ENCODE results near the gene PKD2L1.
"Not testable (repeated sequence)": the region's sequence is repeated elsewhere in the genome, so short reads cannot be mapped to it uniquely, and the experiment has no call there.

The PKD2L1 gene

DNA sequence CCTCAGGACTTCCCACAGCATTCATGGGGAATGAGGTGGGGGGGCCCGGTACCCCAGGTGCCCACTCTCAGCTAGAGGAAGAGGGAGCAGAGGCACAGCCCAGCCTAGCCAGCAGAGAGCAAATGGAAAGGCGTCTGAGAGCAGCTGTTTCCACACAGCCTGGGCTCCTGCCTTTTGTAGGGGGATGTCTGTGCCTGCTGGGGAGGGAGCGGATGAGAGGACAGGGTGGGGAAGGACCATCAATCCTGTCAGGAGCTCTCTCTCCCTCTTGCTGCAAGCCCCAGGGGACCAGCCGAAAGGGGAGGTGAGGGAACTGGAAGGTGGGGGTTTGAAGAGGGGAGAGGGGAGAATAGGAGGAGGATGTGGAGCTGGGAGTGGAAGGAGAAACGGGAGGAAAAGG is at the start of gene PKD2L1:
TSS of gene PKD2L1 (minus strand) at position 150 of the 400 bp plus-strand sequence. CDS start at position 25, 125 bp downstream.
- no peak for DNase-seq

DNA sequence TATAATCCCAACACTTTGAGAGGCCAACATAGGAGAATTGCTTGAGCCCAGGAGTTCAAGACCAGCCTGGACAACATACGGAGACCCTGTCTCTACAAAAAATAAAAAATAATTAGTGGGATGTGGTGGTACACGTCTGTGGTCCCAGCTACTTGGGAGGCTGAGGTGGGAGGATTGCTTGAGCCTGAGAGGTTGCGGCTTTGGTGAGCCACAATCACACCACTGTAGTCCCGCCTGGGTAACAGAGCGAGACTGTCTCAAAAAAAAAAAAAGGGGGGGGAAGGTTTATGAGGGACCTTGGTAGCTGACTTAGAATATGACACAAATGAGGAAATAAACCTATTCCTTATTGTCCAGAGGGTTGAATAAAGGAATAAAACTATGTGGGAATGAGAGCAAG is 47.8 kb upstream of the PKD2L1 start:
- DNase-seq, result no peak

DNA sequence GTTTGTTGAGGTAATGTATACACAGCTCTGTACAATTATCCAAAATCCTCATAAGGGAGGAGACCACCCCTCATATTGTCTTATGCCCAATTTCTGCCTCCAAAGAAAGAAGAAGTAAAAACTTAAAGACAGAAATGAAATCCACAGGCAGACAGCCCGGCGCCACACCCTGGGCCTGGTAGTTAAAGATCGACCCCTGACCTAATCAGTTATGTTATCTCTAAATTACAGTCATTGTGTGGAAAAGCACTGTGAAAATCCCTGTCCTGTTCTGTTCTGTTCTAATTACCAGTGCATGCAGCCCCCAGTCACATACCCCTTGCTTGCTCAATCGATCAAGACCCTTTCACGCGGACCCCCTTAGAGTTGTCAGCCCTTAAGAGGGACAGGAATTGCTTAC is 46.6 kb upstream of the PKD2L1 start:
- not testable (repeated sequence) for DNase-seq

DNA sequence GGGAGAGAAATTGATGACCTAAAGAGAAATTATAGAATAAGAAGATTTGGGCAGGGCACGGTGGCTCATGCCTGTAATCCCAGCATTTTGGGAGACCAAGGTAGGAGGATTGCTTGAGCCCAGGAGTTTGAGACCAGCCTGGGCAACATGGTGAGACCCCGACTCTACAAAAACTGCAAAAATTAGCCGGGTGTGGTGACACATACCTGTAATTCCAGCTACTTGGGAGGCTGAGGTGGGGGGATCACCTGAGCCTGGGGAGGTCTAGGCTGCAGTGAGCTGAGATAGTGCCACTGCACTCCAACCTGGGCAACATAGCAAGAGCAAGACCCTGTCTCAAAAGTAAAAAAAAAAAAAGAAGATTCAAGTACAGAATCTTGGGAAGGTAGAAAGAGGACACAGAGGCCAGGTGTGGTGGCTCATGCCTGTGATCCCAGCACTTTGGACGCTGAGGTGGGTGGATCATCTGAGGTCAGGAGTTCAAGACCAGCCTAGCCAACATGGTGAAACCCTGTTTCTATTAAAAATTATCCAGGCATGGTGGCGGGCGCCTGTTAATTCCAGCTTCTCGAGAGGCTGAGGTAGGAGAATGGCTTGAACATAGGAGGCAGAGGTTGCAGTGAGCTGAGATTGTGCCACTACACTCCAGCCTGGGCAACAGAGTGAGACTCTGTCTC is 44.8 kb upstream of the PKD2L1 start:
- not testable (repeated sequence) for DNase-seq

DNA sequence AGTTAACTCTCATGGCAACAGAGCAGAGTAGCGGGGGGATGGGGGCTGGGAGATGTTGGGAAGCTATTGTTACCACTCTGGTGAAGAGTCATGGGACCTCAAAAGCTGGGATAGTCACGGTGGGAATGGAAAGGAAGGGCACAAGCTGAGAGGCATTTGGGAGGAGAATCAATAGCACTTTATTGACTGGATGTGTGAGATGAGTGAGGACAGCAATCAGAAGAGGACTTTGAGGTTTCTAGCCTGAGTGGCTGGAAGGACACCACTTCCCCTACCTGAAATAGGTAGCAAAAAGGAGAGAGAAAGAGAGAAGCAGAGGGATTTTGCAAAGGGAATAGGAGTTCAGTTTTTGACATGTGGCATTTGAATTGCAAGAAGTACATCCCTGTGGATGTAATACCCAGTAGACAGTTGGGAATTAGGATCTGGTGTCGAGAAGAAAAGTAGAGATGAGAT is 44.2 kb upstream of the PKD2L1 start:
- DNase-seq, result no peak

DNA sequence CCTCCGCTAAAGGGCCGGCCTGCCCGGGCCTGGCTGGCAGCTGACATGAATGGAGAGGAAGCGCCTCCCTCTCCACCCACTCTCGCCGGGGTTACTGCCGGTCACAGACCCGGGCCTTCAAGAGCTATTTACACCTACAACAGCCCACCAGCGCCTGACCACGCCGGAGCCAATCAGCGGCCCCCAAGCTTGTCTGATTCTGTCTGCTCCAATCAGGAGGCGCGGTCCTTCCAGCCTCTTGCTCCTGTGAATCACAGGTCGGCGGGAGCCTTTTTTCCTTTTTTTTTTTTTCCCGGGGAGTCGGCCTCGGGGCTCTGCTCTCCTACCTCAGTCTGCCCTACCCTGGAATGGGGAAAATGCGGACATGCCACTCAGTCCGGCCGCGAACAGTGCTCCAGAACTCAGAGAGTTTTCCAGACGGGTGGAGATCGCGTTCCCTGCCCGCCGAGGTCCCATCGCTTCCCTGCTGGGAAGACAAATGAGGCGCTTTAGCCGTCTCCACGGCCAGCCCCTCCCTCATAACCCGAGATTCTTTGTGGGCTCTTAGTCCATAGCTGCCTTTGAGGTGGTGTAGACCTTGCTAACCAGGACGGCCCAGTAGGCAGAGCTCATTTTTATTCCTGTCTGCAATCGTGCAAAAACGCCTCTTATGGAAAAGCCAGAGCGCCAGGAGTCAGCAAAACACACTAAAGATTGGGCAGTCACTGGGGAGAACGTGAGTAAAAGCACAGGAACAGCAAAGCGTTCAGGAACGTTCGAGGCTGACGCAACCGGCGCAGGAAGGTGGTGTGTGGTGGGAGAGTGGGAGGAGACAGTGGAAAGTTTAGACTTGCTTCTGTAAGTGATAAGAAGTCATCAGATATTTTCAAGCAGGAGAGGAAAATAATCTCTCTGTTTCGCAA is 43.5 kb upstream of the PKD2L1 start:
- peak; percentile 97 for DNase-seq

DNA sequence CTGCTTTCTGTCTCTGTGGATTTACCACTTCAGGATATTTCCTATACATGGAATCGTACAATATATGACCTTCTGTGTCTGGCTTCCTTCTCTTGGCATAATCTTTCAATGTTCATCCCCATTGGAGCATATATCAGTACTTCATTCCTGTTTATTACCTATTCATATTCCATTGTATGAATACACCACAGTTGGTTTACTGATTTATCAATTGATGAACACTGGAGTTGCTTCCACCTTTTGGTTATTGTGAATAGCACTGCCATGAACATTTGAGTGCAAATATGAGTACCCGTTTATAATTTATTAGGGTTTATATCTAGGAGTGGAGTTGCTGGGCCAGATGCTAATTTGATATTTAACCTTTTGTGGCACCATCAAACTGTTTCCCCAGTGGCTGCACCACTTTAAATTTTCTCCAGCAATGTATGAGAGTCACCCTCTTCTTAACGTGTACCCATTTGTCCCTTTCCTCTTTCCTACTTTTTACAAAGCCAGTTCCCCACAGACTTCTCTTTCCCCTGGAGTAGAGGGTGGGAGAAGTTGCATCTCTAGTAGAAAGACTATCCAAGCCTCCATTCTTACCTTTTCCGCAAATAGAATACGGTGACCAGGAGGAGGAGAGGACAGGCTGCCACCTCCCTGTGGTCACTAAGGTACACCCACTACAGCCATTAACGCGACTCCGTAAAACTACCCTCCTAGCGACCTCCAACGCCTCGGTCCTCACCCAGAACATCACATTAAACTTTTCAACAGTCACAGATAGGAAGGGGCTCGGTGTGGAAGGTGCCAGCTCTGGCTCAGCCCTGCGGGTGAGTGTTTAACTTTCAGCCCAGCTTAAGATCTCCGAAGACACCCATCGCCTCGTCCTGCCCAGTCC is 42.6 kb upstream of the PKD2L1 start:
- DNase-seq, result no peak

DNA sequence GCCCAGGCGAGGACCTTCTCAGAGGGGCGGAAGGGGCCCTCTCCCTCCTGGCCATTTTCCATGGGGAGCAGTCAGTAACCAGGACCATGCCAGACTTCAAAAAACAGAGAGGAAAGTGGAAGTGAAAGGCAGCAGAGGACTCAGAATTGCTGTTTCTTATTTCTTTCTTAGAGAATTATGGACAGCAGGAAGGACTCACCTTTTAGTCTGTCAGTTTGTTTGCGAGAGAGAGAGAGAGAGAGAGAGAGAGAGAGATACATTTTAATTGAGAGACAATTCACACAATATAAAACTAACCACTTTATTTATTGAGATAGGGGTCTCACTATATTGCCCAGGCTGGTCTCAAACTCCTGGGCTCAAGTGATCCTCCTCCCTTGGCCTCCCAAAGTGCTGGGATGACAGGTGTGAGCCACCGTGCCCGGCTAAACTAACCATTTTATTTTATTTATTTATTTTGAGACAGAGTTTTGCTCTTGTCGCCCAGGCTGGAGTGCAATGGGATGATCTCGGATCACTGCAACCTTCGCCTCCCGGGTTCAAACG is 41.5 kb upstream of the PKD2L1 start:
- no peak for DNase-seq

DNA sequence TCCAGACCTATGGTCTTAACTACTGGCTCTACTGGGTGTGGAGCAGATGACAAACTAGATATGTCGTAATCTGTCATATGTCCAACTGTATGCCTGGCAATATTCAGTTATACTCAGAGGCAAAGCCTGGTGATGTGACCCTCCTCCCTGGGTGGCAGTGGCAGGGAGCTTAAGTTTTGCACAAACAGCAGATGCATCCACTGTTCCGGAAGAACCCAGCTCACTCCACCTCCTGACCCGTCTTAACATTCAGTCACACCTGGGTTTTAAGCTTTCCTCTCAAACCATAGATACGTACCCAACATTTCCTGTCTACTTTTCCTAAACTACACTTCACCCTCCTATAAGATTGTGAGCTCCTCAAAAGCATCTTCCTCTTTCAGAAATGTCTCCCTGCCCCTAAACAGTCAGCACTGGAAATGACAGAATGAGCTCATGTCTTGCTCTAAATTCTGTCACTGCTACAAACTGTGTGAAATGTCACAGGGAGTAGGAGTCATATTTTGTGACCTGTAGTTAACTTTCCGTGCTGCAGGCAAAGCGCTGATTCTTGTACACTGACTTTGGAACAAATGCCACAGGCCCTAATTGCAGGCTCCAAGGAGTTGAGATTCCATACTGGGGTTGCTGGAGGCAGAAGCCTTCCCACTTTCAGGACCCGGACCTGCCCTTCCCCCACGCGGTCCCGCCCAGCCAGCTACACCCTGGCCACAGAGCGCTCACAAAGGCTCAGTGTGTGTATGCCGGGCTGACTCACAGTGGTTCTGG is 40.9 kb upstream of the PKD2L1 start:
- peak; percentile 75 for DNase-seq

DNA sequence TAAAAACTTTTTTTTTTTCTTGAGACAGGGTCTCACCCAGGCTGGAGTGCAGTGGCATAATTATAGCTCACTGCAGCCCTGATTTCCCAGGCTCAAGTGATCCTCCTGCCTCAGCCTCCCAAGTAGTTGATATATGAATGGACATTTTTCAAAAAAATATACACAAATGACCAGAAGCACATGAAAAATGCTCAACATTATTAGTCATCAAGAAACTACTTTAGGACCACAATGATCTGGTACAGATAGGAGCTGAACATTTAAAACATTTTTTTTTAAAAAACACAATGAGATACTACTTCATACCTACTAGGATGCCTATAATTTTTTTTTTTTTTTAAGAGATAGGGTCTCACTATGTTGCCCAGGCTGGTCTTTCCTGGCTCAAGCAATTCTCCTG is 38.7 kb upstream of the PKD2L1 start:
- DNase-seq, result no peak

DNA sequence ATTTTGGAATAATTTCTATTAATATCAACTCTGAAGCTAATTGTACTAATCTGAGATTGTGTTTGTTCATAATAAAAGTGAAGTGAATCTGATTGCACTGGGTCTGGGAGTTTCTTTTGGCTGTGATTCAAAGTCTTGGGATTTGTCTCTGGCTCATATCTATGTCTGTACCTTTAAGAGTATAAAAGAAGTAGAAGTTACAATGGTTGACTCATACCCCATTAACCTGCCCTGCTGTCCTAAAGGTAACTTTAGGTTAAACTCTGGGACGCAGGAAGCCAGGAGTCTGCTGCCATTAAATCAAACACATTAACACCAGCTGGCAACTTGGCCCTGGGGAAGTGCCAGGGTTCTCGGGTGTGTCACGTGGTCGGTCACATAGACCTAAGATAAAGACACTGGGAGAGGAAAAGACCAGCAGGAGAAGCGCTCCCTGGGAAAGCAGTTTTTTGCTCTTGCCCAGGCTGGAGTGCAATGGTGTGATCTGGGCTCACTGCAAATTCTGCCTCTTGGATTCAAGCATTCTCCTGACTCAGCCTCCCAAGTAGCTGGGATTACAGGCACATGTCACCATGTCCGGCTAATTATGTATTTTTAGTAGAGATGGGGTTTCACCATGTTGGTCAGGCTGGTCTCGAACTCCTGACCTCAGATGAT is 34.8 kb upstream of the PKD2L1 start:
- no peak for DNase-seq

DNA sequence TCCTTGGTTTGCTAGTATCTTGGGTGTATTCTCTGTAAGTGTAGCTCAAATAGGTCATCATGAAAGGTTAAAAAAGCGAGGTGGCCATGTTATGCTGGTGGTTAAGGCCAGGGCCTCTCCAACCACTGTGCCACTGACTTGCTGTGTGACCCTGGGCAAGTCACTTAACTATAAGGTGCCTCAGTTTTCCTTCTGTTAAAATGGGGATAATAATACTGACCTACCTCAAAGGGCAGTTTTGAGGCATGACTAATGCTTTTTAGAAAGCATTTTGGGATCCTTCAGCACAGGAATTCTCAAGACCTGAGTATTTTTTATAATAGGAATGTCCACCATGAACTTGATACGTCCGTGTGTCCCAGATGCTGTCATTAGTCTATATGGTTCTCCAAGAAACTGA is 34.1 kb upstream of the PKD2L1 start:
- no peak for DNase-seq

DNA sequence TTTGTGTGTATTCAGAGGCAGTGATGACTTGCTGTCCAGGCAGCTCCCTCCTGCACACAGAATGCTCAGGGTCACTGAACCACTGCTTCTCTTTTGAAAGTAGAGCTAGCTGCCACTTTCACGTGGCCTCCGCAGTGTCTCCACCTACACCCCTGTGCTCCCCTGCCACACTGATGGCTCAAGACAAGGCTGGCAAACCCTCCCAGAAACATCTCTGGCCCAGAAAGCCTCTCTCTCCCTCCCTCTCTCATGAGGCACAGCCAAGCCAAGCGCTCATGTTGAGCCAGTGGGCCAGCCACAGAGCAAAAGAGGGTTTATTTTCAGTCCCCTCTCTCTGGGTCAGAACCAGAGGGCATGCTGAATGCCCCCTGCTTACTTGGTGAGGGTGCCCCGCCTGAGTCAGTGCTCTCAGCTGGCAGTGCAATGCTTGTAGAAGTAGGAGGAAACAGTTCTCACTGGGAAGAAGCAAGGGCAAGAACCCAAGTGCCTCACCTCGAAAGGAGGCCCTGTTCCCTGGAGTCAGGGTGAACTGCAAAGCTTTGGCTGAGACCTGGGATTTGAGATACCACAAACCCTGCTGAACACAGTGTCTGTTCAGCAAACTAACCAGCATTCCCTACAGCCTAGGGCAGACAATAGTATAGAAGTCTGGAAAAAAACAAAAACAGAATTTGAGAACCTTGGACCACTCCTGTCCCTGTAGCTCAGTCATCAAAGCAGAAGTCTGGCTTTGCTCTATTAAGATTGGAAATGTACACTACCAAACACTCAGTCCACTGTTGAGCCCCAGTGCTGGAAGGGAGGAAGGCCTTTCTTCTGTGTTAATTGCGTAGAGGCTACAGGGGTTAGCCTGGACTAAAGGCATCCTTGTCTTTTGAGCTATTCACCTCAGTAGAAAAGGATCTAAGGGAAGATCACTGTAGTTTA is 32.8 kb upstream of the PKD2L1 start:
- no peak for DNase-seq

DNA sequence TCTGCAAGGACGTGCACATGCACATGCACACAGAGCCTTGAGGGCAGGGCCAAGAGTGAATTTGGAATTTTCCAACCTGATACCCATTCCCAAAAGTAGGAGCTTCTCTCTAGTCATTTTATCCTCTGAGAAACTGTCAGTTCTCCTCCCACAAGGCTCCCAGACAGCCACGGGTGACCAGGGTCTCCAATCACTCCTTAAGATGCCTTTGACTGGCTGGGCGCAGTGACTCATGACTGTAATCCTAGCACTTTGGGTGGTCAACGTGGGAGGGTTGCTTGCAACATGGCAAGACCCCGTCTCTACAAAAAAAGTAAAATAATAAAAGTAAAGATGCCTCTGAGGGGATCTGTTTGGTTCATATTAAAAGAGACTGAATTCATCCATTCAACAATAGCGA is 30.2 kb upstream of the PKD2L1 start:
- DNase-seq, result no peak

DNA sequence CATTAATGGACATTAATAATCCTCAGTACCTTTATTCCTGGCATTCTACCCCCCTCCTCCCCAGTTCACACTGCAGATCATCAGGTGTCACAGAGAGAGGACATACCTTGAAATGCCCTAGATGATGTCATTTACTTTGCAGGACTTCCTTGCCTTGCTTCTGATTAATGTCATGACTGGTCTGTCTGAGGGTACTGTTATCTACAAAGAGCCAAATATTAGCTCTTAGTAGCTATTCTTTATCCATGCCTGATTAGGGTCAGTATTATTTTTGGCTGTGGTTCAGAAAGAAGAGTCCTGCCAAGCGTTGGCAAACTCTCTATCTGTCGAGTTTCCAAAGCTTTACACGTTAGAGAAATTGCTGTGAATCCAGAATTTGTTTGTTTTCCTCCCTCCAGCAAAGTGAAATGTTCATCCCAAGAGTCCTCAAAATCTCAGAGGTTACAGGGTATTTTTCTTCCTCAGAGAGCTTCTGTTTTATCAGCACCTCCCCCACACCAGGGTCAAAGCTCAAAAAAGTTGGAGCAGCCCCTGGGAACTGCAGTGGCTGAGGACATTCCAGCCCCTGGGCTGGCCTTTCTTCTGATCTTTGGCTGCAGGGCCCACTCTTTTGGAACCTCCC is 29.6 kb upstream of the PKD2L1 start:
- no peak for DNase-seq

DNA sequence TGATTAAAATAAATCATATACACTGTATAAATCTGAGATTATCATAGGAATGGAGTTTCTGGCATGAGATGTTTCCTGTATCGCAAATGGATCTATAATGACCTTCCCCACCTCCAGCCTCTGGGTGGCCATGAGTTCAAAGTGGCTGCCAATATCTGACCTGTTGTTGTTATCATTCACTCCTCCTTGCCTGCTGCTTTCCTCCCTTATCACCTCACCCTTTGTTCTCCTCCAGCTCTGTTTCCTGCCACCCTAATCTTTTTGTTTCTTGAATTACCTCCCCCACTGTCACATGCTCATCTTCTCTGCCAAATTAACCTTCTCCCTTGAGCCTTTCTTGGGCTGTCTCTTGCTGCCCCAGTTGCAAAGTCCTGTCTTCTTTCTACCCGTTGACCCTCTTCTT is 29.0 kb upstream of the PKD2L1 start:
- DNase-seq, result no peak

DNA sequence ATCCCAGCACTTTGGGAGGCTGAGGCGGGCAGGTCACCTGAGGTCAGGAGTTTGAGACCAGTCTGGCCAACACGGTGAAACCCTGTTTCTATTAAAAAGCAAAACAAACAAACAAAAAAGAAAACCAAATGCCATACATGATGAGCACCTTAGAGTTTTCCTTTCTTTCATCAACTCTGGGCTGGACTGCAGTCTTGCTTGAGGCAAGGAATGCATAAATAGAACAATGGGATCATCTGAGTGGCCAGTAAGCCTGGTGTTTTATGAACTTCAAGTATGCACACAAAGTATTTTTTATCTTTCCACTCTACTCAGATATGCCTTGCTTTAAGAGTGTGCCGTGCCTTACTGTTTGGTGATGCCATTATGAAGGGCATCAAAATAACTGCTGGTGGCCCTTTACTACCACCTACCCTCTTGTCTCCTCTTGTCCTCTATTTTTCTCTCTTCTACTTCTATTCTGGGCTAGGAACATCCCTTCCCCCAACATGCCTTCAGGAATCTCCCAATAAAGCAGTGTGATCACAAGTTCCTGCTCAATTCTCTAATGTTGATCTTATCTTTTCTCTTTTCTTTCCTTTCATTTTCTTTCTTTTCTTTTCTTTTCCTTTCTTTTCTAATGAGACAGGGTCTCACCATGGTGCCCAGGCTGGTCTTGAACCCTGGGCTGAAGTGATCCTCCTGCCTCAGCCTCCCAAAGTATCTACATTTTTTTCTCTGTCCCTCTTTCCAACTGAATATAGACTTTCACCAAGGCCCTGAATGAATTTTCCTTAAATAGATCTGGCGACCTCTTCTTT is 27.2 kb upstream of the PKD2L1 start:
- DNase-seq, result no peak

DNA sequence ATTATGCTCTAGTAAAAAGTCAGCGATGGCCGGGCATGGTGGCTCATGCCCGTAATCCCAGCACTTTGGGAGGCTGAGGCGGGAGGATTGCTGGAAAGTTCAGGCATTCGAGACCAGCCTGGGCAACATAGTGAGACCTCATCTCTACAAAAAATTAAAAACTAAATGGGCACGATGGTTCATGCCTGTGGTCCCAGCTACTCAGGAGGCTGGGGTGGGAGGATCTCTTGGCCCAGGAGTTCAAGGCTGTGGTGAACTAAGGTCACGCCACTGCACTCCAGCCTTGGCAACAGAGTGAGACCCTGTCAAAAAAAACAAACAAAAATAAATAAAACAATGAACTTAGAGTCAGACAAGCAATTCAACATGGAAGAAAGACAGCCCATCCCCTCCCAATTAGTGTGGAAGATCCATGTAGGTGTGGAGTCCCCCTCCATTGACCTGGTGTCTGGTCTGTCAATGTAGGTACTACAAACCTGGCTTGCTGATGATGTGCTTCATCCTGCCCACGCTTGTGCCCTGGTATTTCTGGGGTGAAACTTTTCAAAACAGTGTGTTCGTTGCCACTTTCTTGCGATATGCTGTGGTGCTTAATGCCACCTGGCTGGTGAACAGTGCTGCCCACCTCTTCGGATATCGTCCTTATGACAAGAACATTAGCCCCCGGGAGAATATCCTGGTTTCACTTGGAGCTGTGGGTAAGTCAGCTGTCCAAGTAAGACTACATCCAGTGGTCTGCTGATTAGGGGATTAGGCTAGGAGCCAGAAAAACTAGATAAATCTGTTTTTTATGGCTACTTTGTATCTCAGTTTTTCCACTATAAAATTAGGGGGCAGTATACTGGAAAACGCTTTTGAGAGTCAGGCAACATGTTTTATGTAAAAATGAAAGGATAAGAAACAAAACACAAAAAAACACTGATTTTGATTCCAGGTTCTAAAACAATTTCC is 26.3 kb upstream of the PKD2L1 start:
- DNase-seq, result no peak

Data from activated CD4-positive, alpha-beta T cell treated with anti-CD3 and anti-CD28 coated beads, Interleukin-2, Interleukin-6, amounts not matched to agents 100 ng/mL and 50 ng/mL, durations not matched to agents 16 hours and 8 hours (primary cell).